ENCODE measurements around the gene SPC24. TPM values are rescaled to one million over a fixed set of nuclear protein-coding genes. Genes with fewer than 3 reads are reported as not detected.

The SPC24 gene
- total RNA-seq, 4 donors from 2014 or later: 2.6 to 47.4 TPM; not detected in 2

GRCh38 chr19:11175920-11176319 is 20.3 kb upstream of the SPC24 start:
- in situ Hi-C loops (cut with MboI; ENCODE audit: low pct_ligation_motif_present in 1 of 4, low pct_unique_long_range_greater_than_20kb in 1 of 4, low sequenced_read_pairs in 3 of 4) (no loop called here), intact Hi-C loops (cut with DNase I; ENCODE audit: low total_unique reads) (no loop called here)
- no peak overlapping the region for H3K4me3 ChIP-seq
- TF ChIP-seq POLR2A (IDR thresholded peaks at IDR 0.05) (no peak), POLR2AphosphoS5 (IDR thresholded peaks at IDR 0.05) (no peak), CTCF (IDR thresholded peaks at IDR 0.05) (no peak), EP300 (IDR thresholded peaks at IDR 0.05; ENCODE audit: low read depth) (no peak)
- no peaks in the 10 kb centered on the region for H3K9me3 ChIP-seq
- peaks cover 8 to 22% (median 15%) of the 10 kb centered on the region in 4 donors for H3K4me1 ChIP-seq
- 91 to 100% methylated on average over 1 to 7 of the region's 7 CpGs for WGBS, 2 donors (ENCODE audit: low coverage in 1 of 2)
- H3K36me3 ChIP-seq: peaks cover 0 to 17% (median 0%) of the 10 kb centered on the region in 4 donors
- H3K27ac ChIP-seq: peak overlapping the region in 1 of 4 donors; percentile 5
- no peak for DNase-seq
- H3K27me3 ChIP-seq: no peaks in the 10 kb centered on the region

GRCh38 chr19:11174336-11174735 is 18.8 kb upstream of the SPC24 start:
- intact Hi-C loops (cut with DNase I; ENCODE audit: low total_unique reads): no loop called here
- TF ChIP-seq EP300 (IDR thresholded peaks at IDR 0.05; ENCODE audit: low read depth): no peak
- TF ChIP-seq CTCF (IDR thresholded peaks at IDR 0.05): no peak
- TF ChIP-seq POLR2AphosphoS5 (IDR thresholded peaks at IDR 0.05): no peak
- no peak for TF ChIP-seq POLR2A (IDR thresholded peaks at IDR 0.05)
- WGBS, 2 donors (ENCODE audit: low coverage in 1 of 2): 94% methylated on average over 27 of the region's 27 CpGs; no CpG with 5 or more reads in 1 of the 2 donors

GRCh38 chr19:11173516-11174155 is 18.1 kb upstream of the SPC24 start:
- Histone ChIP-seq H3K4me1 (peaks cover 0 to 6% (median under 1%) of the 10 kb centered on the region in 4 donors), H3K27me3 (no peaks in the 10 kb centered on the region), H3K9me3 (no peaks in the 10 kb centered on the region), H3K4me3 (no peak overlapping the region), H3K27ac (peak overlapping the region in 1 of 4 donors; percentile 96), H3K36me3 (peaks cover 0 to 17% (median 8%) of the 10 kb centered on the region in 4 donors)
- intact Hi-C loops (cut with DNase I; ENCODE audit: low total_unique reads) (no loop called here), in situ Hi-C loops (cut with MboI; ENCODE audit: low pct_ligation_motif_present in 1 of 4, low pct_unique_long_range_greater_than_20kb in 1 of 4, low sequenced_read_pairs in 3 of 4) (no loop called here)
- TF ChIP-seq EP300 (IDR thresholded peaks at IDR 0.05; ENCODE audit: low read depth): no peak
- no peak for TF ChIP-seq POLR2A (IDR thresholded peaks at IDR 0.05)
- TF ChIP-seq CTCF (IDR thresholded peaks at IDR 0.05): no peak
- TF ChIP-seq POLR2AphosphoS5 (IDR thresholded peaks at IDR 0.05): no peak
- no peak for DNase-seq
- WGBS, 2 donors (ENCODE audit: low coverage in 1 of 2): 87% methylated on average over 8 of the region's 8 CpGs; no CpG with 5 or more reads in 1 of the 2 donors

More at GRCh38 chr19:11174336-11174735, 18.8 kb upstream of the SPC24 start:
- Histone ChIP-seq H3K9me3 (no peaks in the 10 kb centered on the region), H3K4me1 (peaks cover 3 to 11% (median 6%) of the 10 kb centered on the region in 4 donors), H3K36me3 (peaks cover 0 to 17% (median 6%) of the 10 kb centered on the region in 4 donors), H3K27ac (no peak overlapping the region), H3K27me3 (no peaks in the 10 kb centered on the region), H3K4me3 (no peak overlapping the region)
- in situ Hi-C loops (cut with MboI; ENCODE audit: low pct_ligation_motif_present in 1 of 4, low pct_unique_long_range_greater_than_20kb in 1 of 4, low sequenced_read_pairs in 3 of 4): no loop called here
- DNase-seq: no peak

- Histone ChIP-seq H3K36me3 (peaks cover 0 to 21% (median 8%) of the 10 kb centered on the region in 4 donors), H3K27ac (peak overlapping the region in 3 of 4 donors; percentile 22 to 96 (median 23)), H3K9me3 (no peaks in the 10 kb centered on the region), H3K4me3 (no peak overlapping the region), H3K27me3 (no peaks in the 10 kb centered on the region), H3K4me1 (peaks cover 0 to 3% (median 0%) of the 10 kb centered on the region in 4 donors)
- intact Hi-C loops (cut with DNase I; ENCODE audit: low total_unique reads): no loop called here
- no peak for DNase-seq
- TF ChIP-seq CTCF (IDR thresholded peaks at IDR 0.05) (no peak), POLR2A (IDR thresholded peaks at IDR 0.05) (no peak), EP300 (IDR thresholded peaks at IDR 0.05; ENCODE audit: low read depth) (no peak), POLR2AphosphoS5 (IDR thresholded peaks at IDR 0.05) (no peak)
- in situ Hi-C loops (cut with MboI; ENCODE audit: low pct_ligation_motif_present in 1 of 4, low pct_unique_long_range_greater_than_20kb in 1 of 4, low sequenced_read_pairs in 3 of 4): no loop called here
- WGBS, 2 donors (ENCODE audit: low coverage in 1 of 2): 67 to 86% methylated on average over 1 to 6 of the region's 6 CpGs
Measured at GRCh38 chr19:11172576-11172975, 17.0 kb upstream of the SPC24 start.

Measured in transverse colon (tissue), 4 donors.